Testis (tissue), 3 donors: ENCODE measurements around the gene TIAM2. TPM values are rescaled to one million over a fixed set of nuclear protein-coding genes. Genes with fewer than 3 reads are reported as not detected.

Experiments used
- DNase-seq: peaks from one replicate; pipeline ENCODE4 v3.0.0-alpha.2; 2019
- H3K27ac ChIP-seq, 2 donors: fragments of 200-600 bp; sonication (generic); one replicate each; pipeline ENCODE4 v1.5.1; 2019
- H3K27me3 ChIP-seq: fragments of 200-600 bp; sonication (generic); one replicate; pipeline ENCODE4 v1.5.1; 2019
- H3K36me3 ChIP-seq: fragments of 200-600 bp; sonication (generic); one replicate; pipeline ENCODE4 v1.5.1; 2017; ENCODE audit warnings: low read depth; ENCODE audit errors: missing control alignments
- H3K4me1 ChIP-seq: fragments of 200-600 bp; sonication (generic); one replicate; pipeline ENCODE4 v1.5.1; 2019
- H3K4me3 ChIP-seq, 2 donors: fragments of 200-600 bp; sonication (generic); one replicate each; pipeline ENCODE4 v1.5.1; 2017 to 2019
- H3K9me3 ChIP-seq: fragments of 200-600 bp; sonication (generic); one replicate; pipeline ENCODE4 v1.5.1; 2017
- CTCF ChIP-seq, 3 experiments: fragments of 450-650 bp in 2 of 3; fragments of 200-600 bp in 1 of 3; sonication (generic) in 1 of 3; IDR thresholded peaks; one replicate each; pipeline ENCODE4 v1.5.1; 2016 to 2019; ENCODE audit warnings: antibody characterized with exemption in 3 of 3, mild to moderate bottlenecking in 2 of 3, moderate library complexity in 1 of 3
- POLR2A ChIP-seq: fragments of 450-650 bp; IDR thresholded peaks from one replicate; pipeline ENCODE4 v1.6.1; 2017; ENCODE audit warnings: antibody characterized with exemption, mild to moderate bottlenecking, moderate library complexity
- WGBS, 2 donors: methylation state at CpG; one replicate each; pipeline ENCODE4 v1.1.5; 2018; 5-methylcytosine and 5-hydroxymethylcytosine counted together
- intact Hi-C: fragments of 100-400 bp; cut with DNase I; formaldehyde crosslinking; loops from one replicate; pipeline ENCODE4 v1.15.1; 2023; ENCODE audit warnings: low total_unique reads
- polyA plus RNA-seq: library from polyadenylated mRNA; stranded (reverse); fragments of 350-450 nt; fragmentation: Illumina TruSeq; extraction: RNeasy Lipid Tissue Mini Kit (QIAGEN cat#74804); gene quantifications from one replicate; pipeline ENCODE4 v1.2.3, GENCODE V29; 2014; ENCODE audit warnings: low read depth, low replicate concordance; ENCODE audit not compliant: insufficient read depth
- total RNA-seq, 2 donors: library from RNA; depleted of rRNA; stranded (reverse); fragments of >200 nt; gene quantifications; one replicate each; pipeline ENCODE4 v1.2.3, GENCODE V29; 2016

TIAM2 gene
- total and polyA plus RNA-seq, 3 donors from 2014 or later: 22.7 to 43.8 (median 38.0) TPM

GRCh38 chr6:155259897-155260296 lies 264.8 kb downstream of the TIAM2 start:
- no peaks in the 10 kb centered on the region for H3K27me3 ChIP-seq
- no peak for DNase-seq
- TF ChIP-seq CTCF (IDR thresholded peaks at IDR 0.05): no peak
- TF ChIP-seq POLR2A: no peak
- H3K36me3 ChIP-seq: no peaks in the 10 kb centered on the region
- no peak overlapping the region for H3K27ac ChIP-seq
- WGBS, 2 donors: 89 to 95% methylated on average over 5 of the region's 5 CpGs
- no peak overlapping the region for H3K4me3 ChIP-seq
- H3K9me3 ChIP-seq: no peaks in the 10 kb centered on the region
- H3K4me1 ChIP-seq: no peaks in the 10 kb centered on the region
- intact Hi-C loops: no loop called here

GRCh38 chr6:155260686-155261085 lies 265.6 kb downstream of the TIAM2 start:
- no peak overlapping the region for H3K4me3 ChIP-seq
- H3K4me1 ChIP-seq: no peaks in the 10 kb centered on the region
- no peaks in the 10 kb centered on the region for H3K27me3 ChIP-seq
- no peaks in the 10 kb centered on the region for H3K9me3 ChIP-seq
- no peak overlapping the region for H3K27ac ChIP-seq
- WGBS, 2 donors: 84 to 89% methylated on average over 3 of the region's 3 CpGs
- TF ChIP-seq POLR2A: no peak
- TF ChIP-seq CTCF (IDR thresholded peaks at IDR 0.05): no peak
- no peaks in the 10 kb centered on the region for H3K36me3 ChIP-seq
- DNase-seq: no peak
- intact Hi-C loops: no loop called here

- no peaks in the 10 kb centered on the region for H3K4me1 ChIP-seq
- intact Hi-C loops: no loop called here
- H3K27ac ChIP-seq: no peak overlapping the region
- H3K9me3 ChIP-seq: no peaks in the 10 kb centered on the region
- no peaks in the 10 kb centered on the region for H3K36me3 ChIP-seq
- no peak for DNase-seq
- no peaks in the 10 kb centered on the region for H3K27me3 ChIP-seq
- 94 to 96% methylated on average over 11 of the region's 11 CpGs for WGBS, 2 donors
- no peak overlapping the region for H3K4me3 ChIP-seq
- TF ChIP-seq POLR2A: no peak
- no peak for TF ChIP-seq CTCF (IDR thresholded peaks at IDR 0.05)
Observed at GRCh38 chr6:155261111-155261900, 266.2 kb downstream of the TIAM2 start.

GRCh38 chr6:155262655-155263054 lies 267.5 kb downstream of the TIAM2 start:
- no peak overlapping the region for H3K27ac ChIP-seq
- 95 to 97% methylated on average over 4 of the region's 4 CpGs for WGBS, 2 donors
- no peak for DNase-seq
- intact Hi-C loops: no loop called here
- H3K27me3 ChIP-seq: no peaks in the 10 kb centered on the region
- no peaks in the 10 kb centered on the region for H3K36me3 ChIP-seq
- no peak overlapping the region for H3K4me3 ChIP-seq
- H3K9me3 ChIP-seq: no peaks in the 10 kb centered on the region
- no peaks in the 10 kb centered on the region for H3K4me1 ChIP-seq
- TF ChIP-seq CTCF (IDR thresholded peaks at IDR 0.05): no peak
- no peak for TF ChIP-seq POLR2A
